Activated effector memory CD4-positive, alpha-beta T cell treated with Interleukin-2 at 50 U/mL for 16 hours (primary cell): ENCODE results near the gene INTS1.

ENCODE experiments used
- DNase-seq: peaks from one replicate; pipeline ENCODE4 v3.0.0-alpha.2; 2020

The INTS1 gene

GRCh38 chr7:1502845-1503244 lies 1.3 kb downstream of the INTS1 start:
- DNase-seq: no peak

- no peak for DNase-seq
Observed at GRCh38 chr7:1501487-1502270, 2.5 kb downstream of the INTS1 start.

- DNase-seq: no peak
Observed at GRCh38 chr7:1500064-1500807, 4.0 kb downstream of the INTS1 start.

GRCh38 chr7:1499367-1500029 lies 4.7 kb downstream of the INTS1 start:
- no peak for DNase-seq

GRCh38 chr7:1498370-1499305 lies 5.6 kb downstream of the INTS1 start:
- DNase-seq: no peak

GRCh38 chr7:1497293-1497927 lies 6.8 kb downstream of the INTS1 start:
- DNase-seq: no peak

- DNase-seq: no peak
Observed at GRCh38 chr7:1496531-1497292, 7.5 kb downstream of the INTS1 start.

GRCh38 chr7:1495564-1496242 lies 8.5 kb downstream of the INTS1 start:
- no peak for DNase-seq

GRCh38 chr7:1494866-1495563 lies 9.2 kb downstream of the INTS1 start:
- no peak for DNase-seq

GRCh38 chr7:1494447-1494846 lies 9.7 kb downstream of the INTS1 start:
- no peak for DNase-seq

GRCh38 chr7:1493571-1493970 lies 10.6 kb downstream of the INTS1 start:
- no peak for DNase-seq

GRCh38 chr7:1493129-1493528 lies 11.1 kb downstream of the INTS1 start:
- DNase-seq: no peak

- DNase-seq: no peak
Observed at GRCh38 chr7:1492640-1493039, 11.5 kb downstream of the INTS1 start.

GRCh38 chr7:1492221-1492620 lies 12.0 kb downstream of the INTS1 start:
- DNase-seq: no peak

- no peak for DNase-seq
Observed at GRCh38 chr7:1490837-1491236, 13.4 kb downstream of the INTS1 start.

- DNase-seq: no peak
Observed at GRCh38 chr7:1489336-1489735, 14.9 kb downstream of the INTS1 start.

GRCh38 chr7:1488016-1488415 lies 16.2 kb downstream of the INTS1 start:
- no peak for DNase-seq

GRCh38 chr7:1487466-1487865 lies 16.7 kb downstream of the INTS1 start:
- DNase-seq: no peak

- DNase-seq: no peak
Observed at GRCh38 chr7:1486571-1486970, 17.6 kb downstream of the INTS1 start.

- DNase-seq: no peak
Observed at GRCh38 chr7:1485156-1485555, 19.0 kb downstream of the INTS1 start.
